Measurements from ENCODE around the gene PIP4K2B. TPM values are rescaled to one million over a fixed set of nuclear protein-coding genes. Genes with fewer than 3 reads are reported as not detected.

The PIP4K2B gene
- polyA plus RNA-seq, 1 experiment = 36.8 TPM

GRCh38 chr17:38730526-38731379 lies 68.6 kb downstream of the PIP4K2B start:
- ChIA-PET POLR2A (interaction anchor here (0.7 kb wide), 1 partner anchor 21 kb away, joined by 4 read pairs; the partner anchor contains the start of gene PSMB3), CTCF (interaction anchor here (0.6 to 1.4 kb wide), 2 partner anchors 14 to 22 kb away, joined by 3 to 5 read pairs; no protein-coding TSS in a partner anchor)
- TF ChIP-seq CTCF (IDR thresholded peaks at IDR 0.05; ENCODE audit: low read depth, low read length) = no peak
- H3K27ac ChIP-seq (ENCODE audit: low read depth, low read length) = peak overlapping the region; percentile 65
- H3K27me3 ChIP-seq (ENCODE audit: control insufficient read depth, insufficient read depth, low read length) = no peaks in the 10 kb centered on the region
- H3K4me3 ChIP-seq (ENCODE audit: low read depth, low read length) = peak overlapping the region; percentile 76
- no peaks in the 10 kb centered on the region; the same call in 1 of the 2 replicates for H3K9me3 ChIP-seq (ENCODE audit: control insufficient read depth, insufficient read depth, low read length)
- no peak for DNase-seq (ENCODE audit: low read depth, low spot score)

GRCh38 chr17:38729886-38730525 lies 69.3 kb downstream of the PIP4K2B start, which contains the start of gene CISD3:
Gene CISD3 (plus strand): TSS chr17:38730341. CDS start chr17:38730359, 18 bp downstream.
- H3K27me3 ChIP-seq (ENCODE audit: control insufficient read depth, insufficient read depth, low read length) = no peaks in the 10 kb centered on the region
- peak; percentile 37 for DNase-seq (ENCODE audit: low read depth, low spot score)
- TF ChIP-seq CTCF (IDR thresholded peaks at IDR 0.05; ENCODE audit: low read depth, low read length) = peak; percentile 40
- ChIA-PET CTCF (interaction anchor here (0.6 to 1.4 kb wide), 2 partner anchors 13 to 21 kb away, joined by 3 to 5 read pairs; no protein-coding TSS in a partner anchor), POLR2A (no interaction called here)
- H3K9me3 ChIP-seq (ENCODE audit: control insufficient read depth, insufficient read depth, low read length) = no peaks in the 10 kb centered on the region; the same call in 1 of the 2 replicates
- H3K27ac ChIP-seq (ENCODE audit: low read depth, low read length) = peak within 1 kb of the TSS; percentile 65
- peak within 1 kb of the TSS; percentile 76 for H3K4me3 ChIP-seq (ENCODE audit: low read depth, low read length)

GRCh38 chr17:38729368-38729885 lies 69.9 kb downstream of the PIP4K2B start:
- H3K4me3 ChIP-seq (ENCODE audit: low read depth, low read length) = peak overlapping the region; percentile 63
- TF ChIP-seq CTCF (IDR thresholded peaks at IDR 0.05; ENCODE audit: low read depth, low read length) = no peak
- no peaks in the 10 kb centered on the region; the same call in 1 of the 2 replicates for H3K9me3 ChIP-seq (ENCODE audit: control insufficient read depth, insufficient read depth, low read length)
- no peak overlapping the region for H3K27ac ChIP-seq (ENCODE audit: low read depth, low read length)
- CTCF ChIA-PET = interaction anchor here (0.6 to 0.9 kb wide), 4 partner anchors 24 to 58 kb away, joined by 3 to 6 read pairs (median 4); partner anchors contain the start of gene MLLT6
- POLR2A ChIA-PET = no interaction called here
- DNase-seq (ENCODE audit: low read depth, low spot score) = no peak
- H3K27me3 ChIP-seq (ENCODE audit: control insufficient read depth, insufficient read depth, low read length) = no peaks in the 10 kb centered on the region

GRCh38 chr17:38728290-38728831 lies 71.0 kb downstream of the PIP4K2B start:
- POLR2A ChIA-PET = interaction anchor here (0.5 kb wide), 1 partner anchor 94 kb away, joined by 6 read pairs; no protein-coding TSS in a partner anchor
- H3K4me3 ChIP-seq (ENCODE audit: low read depth, low read length) = no peak overlapping the region
- H3K9me3 ChIP-seq (ENCODE audit: control insufficient read depth, insufficient read depth, low read length) = no peaks in the 10 kb centered on the region; the same call in 1 of the 2 replicates
- no peak for DNase-seq (ENCODE audit: low read depth, low spot score)
- TF ChIP-seq CTCF (IDR thresholded peaks at IDR 0.05; ENCODE audit: low read depth, low read length) = no peak
- H3K27me3 ChIP-seq (ENCODE audit: control insufficient read depth, insufficient read depth, low read length) = no peaks in the 10 kb centered on the region
- H3K27ac ChIP-seq (ENCODE audit: low read depth, low read length) = no peak overlapping the region
- CTCF ChIA-PET = interaction anchor here (0.9 kb wide), 2 partner anchors 23 to 60 kb away, joined by 3 read pairs; partner anchors contain the start of gene MLLT6
